GM18499 (cell line): ENCODE measurements around the gene FAM118B.
"Not testable (repeated sequence)": the region's sequence is repeated elsewhere in the genome, so short reads cannot be mapped to it uniquely, and the experiment has no call there.

Source experiments
- ATAC-seq: cut with Tn5 transposase; IDR thresholded peaks from one replicate; pipeline ENCODE4 v1.9.1; 2021; ENCODE audit warnings: moderate number of reproducible peaks; ENCODE audit not compliant: insufficient read depth, unreplicated experiment

The FAM118B gene

DNA sequence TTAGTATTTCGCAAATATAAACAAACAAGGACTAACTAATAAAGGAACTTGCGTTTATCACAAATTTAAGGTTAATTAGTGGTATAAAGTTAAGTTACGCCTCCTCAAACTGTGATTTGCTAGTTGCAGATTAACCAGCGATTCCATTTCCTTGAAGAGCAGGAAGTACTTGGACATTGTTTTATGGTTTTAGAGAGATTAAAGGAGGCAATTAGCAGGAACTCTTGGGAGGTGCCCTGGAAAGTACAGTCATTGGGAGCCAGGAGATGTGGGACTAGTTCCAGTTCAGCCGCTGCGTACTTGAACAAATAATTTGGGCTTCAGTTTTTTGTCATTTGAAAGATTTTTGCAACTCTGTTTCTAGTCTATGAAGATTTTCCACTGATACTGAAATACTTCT lies 3.3 kb downstream of the FAM118B start:
- ATAC-seq: no peak

DNA sequence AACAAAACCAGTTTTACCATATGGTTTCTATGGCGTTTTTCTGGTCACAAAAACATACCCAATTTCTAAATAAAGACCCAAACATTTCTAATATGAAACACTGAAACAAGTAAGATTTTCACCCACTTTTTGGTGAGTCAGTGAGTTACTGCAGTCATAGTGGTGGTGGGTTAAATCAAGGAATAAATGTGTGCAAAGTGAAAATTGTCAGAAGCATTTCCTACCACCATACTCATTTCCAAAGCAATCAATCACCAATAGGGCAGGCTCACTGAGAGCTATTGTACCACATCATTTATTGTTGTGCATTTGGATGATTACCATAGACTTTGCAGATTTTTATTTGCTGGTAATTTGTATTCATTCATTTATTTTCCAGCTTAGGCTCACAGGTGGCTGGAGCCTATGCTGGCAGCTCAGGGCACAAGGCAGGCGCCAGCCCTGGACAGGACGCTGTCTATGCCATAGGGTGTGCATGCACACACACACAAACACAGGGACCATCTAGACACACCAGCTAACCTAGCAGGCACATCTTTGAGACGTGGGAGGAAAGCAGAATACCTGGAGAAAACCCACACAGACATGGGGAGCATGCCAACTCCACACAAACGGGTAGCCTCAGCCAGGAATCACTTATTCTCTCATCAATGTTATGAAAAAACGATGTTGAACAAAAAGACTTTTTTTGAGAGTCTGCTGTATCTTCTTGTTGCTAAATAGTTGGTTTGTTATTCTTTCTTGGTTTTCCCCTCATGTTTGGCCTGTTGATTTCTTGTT lies 5.1 kb downstream of the FAM118B start:
- ATAC-seq: no peak

DNA sequence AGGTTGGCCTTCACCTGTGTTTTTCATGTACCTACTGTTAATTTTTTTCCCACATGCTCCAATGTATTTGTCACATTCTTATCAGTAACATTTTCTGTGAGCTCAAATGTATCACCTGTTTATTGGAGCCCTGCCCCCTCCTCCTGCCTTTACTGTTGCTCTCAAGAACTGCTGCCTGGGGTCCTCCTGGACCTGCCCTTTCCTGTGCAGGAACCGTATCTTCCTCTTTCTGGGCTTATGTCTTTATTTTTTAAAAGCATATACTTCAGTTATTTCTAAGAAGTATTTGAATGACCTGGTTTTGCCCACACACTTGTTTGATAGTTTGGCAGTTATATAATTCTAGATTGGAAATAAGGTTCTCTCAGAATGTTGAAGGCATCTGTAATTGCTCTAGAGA lies 5.9 kb downstream of the FAM118B start:
- ATAC-seq: no peak

DNA sequence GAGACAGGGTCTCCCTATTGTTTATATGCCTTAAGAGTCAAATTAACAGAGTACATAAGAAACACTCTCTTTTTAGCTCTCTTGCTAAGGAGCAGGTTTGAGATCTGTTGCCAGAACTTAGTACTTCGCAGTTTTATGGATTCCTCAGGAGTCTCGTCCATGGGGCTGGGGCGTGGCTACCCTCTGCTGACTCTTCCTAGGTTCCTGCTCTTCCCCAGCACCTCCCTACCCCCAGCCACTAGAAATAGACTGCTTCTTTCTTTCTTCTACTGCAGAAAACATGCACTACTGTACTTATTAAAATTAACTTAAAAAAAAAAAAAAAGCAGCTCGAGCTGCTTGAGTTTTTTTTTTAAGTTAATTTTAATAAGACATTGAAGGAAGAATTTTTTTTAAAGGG lies 8.0 kb downstream of the FAM118B start:
- no peak for ATAC-seq

DNA sequence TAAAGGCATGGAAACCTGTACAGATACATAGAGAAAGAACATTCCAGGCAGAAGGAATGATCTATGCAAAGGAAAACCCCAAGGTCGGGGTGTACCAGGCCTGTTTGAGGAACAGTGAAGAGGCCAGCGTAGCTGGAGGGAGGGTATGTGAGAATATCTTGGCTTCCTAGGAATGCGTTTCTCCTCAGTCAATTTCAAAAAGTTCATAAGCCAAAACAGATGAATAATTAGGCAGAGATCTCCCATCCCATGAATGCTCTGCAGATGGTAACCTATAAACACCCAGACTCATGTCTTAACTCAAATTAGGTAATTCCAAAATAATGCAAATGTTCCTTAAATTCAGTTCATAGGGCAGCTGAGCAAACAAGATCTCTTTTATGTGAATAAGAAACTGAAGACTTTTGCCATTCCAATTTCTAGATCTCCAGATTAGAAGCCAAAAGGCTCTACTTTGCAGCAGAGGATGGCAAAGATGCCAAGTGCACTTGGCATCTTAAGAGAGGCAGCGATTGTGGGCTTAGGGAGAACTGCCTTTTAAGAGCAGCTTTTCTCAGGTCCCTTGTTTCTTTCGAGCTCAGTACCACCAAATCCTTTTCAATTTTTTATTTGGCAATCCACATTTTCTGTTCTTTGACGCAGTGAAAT lies 13.2 kb downstream of the FAM118B start:
- ATAC-seq: no peak

DNA sequence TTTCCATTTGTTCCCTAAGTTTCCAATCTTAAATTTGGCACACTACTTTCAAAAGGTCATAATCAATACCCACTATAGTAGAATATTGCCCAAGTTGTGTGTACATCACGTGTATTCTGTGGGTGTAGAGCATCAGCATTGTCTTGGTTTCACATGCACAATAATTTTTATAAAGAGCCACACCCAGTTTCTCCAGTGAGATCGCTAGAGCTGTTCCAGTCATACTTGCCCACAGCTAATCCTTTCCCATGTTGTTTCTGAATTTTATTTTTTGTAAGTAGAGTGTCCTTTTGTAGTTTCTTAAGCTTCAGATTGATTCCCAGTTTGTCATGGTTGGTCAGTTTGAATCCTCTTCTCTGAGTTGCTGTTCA lies 13.7 kb downstream of the FAM118B start:
- no peak for ATAC-seq

DNA sequence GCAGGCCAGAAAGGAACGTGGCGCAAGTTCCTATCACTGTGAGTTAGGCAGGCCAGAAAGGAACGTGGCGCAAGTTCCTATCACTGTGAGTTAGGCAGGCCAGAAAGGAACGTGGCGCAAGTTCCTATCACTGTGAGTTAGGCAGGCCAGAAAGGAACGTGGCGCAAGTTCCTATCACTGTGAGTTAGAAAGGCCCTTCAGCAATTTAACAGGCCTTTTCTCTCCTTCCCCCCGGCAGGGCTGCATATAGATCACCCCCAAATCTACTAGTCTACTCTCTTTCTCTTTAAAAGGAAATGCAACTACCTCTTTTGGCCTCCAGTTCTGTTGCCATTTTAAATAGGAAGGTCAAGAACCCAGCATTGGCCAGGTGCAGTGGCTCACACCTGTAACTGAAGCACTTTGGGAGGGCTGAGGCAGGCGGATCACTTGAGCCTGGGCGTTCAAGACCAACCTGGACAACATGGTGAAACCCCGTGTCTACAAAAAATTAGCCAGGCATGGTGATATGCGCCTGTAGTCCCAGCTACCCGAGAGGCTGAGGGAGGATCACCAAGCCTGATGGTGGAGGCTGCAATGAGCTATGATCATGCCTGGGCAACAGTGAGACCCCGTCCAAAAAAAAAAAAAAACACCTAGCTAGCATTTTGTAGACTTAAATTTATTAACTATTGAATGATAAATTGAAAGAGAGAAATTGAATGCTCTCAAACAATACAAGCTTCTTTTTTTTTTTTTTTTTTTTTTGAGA lies 14.9 kb downstream of the FAM118B start:
- no peak for ATAC-seq

DNA sequence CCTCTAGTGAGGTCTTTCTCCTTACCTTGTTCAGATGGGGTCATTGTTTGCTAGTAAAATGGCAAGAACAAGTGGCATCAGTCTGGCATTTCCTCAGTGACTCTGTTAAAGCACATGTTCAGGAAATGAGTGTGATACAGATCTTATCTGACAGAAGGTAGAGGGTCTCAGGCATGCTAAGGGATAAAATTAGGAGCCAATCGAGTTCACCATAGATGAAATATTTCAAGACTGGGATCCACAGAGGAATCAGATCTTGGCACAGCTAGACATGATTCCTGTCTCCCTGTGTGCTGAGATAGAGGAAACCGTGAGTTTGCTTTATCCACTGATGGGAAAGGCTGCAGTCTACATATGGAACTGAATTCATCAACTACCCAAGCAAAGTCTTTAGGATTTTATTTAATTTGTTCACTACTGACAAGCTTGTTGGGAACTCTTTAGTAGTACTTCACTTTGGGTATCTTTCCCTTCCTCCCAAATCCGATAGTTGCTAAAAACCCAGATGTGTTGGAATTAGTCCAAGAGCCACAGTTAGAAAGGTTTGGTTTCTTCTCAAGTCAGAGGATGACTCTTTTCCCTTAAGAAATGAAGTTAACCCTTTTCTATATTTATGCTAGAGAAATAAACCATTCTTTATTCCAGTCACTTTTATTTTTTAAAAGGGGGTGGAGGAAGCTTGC lies 18.4 kb downstream of the FAM118B start:
- no peak for ATAC-seq

DNA sequence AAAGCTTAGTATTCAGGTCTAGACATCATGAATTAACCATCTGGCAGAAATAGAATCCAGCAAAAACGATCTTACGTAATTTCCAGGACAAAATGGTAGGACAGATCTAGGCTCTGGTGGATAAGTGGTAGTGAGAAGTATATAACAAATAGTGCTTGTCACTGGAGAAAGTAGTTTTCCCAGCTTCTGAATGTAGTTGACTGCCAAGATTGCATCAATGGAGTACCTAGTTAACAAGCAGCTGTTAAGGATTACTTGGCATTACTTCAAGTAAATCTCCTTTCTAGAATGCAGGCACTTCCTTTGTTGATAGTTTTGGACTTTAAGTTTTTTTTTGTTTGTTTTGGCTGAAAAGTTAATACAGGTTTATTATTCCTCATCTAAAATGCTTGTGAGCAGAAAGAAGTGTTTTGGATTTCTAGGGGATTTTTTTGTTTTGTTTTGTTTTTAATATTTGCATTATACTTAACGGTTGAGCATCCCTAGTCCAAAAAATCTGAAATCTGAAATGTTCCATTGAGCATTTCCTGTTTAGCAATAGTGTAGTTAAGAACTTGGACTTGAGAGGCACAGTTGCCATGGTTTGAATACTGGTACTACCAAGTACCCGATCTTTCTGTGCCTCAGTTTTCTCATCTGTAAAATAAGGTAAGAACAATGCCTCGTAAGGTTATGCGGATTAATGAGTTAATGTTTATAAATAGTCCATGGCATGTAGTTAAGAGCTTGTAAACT lies 20.3 kb downstream of the FAM118B start:
- ATAC-seq: no peak

DNA sequence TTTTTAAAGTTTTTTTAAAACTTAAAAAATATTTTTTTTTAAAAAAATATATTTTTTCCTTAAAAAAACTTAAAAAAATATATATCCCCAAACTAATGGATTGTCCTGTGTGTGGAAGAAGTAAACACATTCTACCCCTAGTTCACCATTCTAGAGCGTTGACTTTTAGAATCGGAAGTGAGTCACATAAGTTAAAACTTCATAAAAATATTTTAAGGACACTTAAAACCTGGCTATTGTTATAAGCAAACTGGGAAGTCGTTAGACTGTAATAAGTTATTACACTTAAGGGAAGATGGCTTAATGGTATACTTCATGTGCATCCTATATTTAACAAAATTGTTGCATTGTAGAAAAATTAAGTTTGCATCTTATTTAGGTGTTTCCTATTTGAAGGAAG lies 21.1 kb downstream of the FAM118B start:
- no peak for ATAC-seq

DNA sequence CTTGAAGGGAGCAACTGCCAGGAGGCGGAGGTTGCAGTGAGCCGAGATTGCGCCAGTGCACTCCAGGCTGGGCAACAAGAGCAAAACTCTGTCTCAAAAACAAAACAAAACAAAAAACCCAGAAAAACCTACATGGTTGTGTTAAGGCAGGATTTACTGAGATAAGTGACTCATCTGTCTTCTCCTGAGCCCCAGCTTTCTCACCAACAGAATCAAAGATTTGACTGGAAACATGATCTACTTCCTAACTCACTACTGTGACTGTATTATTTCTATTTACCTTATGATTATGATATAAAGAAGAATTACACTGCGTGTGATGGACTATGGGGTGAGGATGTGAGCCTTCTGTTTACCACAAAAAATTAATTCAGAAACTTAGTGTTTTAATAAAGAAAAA lies 21.8 kb downstream of the FAM118B start:
- ATAC-seq: no peak

DNA sequence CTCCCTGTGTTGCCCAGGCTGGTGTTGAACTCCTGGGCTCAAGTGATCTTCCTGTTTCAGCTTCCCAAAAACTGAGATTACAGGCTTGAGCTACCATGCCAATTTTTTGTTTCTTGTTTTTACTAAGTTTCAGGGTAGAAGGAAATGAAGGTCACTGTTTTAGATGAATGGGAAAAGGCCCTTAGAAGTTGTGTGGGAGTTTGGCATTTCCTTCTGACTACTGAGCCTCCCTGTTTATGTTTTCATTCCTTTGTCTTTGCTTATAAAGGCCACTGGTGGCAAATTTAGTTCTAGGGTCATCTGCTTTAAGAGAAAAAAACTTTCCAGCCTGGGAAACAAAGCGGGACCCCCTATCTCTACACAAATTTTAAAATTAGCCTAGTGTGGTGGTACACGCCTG lies 35.1 kb downstream of the FAM118B start:
- no peak for ATAC-seq

DNA sequence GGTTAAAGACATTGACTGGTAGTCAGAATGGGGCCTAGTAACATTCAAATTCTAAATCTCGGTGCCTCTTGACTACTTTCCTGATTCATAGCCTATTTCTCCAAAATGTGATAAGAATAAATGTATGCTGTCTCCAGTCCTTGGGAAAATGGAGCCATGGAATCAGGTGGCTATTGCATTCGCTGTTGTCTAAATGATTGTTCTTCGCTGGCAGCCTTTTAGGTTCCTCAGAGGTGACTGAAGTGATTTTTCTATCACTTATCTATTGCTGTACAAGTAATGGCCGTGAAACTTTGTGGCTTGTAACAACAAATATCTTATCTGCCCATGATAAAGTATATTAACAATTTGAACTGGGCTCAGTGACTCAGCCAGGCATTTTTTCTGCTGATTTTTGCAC lies 41.7 kb downstream of the FAM118B start:
- ATAC-seq: no peak

DNA sequence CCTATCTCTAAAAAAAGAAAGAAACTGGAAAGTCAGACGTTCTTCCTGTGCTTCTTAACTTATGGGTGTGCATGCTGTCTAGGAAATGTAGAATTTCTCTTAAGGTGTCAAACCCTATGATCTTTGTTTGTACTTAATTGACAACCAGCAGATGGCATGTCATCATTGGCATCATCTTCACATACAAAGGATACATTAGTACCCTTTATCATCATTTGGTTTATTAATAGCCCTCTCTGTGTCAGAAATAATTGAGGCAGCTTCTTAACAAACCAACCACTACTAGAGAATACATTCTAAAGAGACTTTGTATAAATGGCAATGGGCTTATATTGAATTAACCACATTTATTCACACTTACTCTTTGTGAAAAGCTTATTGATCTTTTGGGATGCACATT lies 43.2 kb downstream of the FAM118B start:
- ATAC-seq: no peak

DNA sequence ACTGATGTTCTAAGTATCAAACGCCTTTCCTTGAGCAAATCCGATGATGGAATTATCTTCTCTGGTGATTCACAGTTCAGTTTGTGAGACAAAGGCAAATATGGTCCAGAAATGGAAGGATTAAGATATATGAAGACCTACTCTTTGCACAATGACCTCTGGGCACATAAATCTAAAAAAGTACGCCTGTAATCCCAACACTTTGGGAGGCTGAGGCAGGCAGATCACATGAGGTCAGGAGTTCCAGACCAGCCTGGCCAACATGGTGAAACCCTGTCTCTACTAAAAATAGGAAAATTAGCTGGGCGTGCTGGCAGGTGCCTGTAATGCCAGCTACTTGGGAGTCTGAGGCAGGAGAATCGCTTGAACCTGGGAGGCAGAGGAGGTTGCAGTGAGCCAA lies 43.9 kb downstream of the FAM118B start:
- ATAC-seq: not testable (repeated sequence)

DNA sequence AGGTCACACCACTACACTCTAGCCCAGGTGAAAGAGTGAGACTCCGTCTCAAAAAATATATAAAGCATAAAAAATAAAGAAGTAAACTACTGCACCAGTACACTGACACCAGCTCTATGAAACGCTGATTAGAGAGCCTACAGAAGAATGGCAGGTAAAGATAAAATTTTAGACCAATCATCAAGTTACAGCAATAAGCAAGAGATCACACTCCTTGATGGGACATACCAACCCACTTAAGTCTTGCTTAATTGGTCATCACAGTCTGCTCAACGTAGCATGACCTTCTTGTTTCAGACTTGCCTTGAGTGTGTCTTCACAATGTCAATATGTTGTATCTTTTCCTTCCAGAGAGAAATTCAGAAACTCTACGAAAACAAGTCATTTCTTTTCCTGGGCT lies 44.6 kb downstream of the FAM118B start:
- no peak for ATAC-seq

DNA sequence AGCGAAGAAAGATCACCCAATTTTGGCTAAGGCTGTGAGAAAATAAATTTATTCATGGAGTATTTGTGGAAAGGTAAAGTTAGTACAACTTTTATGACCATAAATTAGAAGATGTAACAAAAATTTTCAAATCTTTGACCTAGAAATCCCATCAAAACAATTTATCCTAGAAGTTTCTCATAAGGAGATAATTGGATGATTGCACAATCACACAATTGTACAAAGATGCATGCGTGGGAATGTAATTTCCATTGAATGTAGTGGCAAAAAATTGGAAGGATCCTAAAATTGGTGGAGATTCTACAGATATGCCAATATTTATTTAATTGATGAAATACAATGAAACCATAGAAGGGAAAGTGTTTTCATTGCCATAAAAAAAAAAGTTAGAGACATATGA lies 45.6 kb downstream of the FAM118B start:
- no peak for ATAC-seq

DNA sequence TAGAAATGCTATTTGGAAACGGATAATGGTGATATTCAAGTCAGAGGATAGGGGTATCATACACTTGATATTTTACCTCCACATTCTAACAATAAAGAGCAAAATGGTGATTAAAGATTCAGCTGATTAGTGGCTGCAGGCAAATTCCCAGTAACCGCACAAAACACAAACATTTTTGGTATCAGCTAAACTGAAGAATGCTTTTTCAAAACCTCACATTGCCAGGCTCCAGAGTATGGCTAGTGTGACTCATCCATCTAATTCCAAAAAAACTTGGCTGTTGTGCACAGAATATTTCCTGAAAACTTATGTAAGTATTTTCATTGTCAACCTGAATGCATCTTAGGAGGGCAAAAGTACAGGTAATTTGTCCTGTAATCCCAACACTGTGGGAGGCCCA lies 46.2 kb downstream of the FAM118B start:
- ATAC-seq: no peak

DNA sequence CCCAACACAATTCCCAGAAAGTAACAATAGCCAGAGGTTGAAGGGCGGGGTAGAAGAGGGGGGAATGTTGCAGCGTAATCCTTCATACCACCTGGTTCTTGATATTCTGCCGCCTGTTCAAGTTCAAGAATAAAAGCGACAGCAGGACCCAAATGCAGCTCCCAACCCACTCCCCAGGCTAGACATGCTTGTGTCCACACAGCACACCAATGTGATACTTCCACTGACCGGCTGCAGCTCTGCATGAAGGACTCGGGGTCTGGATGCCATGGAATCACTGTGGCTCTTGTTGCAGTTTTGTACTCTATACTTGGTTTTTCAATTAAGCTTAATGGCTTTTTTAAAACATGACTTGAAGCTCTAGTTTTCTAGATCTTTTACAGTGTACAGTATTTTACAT lies 50.6 kb downstream of the FAM118B start:
- no peak for ATAC-seq

DNA sequence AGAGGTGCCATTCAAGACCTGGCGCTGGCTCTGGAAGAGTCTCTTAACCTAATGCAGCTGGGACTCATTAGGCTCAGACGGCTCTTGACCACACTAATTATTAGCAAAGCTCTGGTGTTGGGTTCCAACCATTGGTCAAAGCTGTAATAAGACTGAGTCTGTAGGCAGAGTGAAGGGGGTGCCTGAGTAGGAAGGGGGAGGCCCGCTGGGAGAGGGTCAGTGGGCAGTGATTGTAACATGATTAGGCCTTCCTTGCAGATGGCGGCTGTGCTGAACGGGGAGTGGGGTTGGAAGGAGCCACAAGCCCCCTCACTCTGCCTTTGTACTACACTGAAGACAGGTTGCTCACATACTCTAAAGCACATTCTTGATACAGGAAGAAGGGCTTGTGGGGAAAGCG lies 51.9 kb downstream of the FAM118B start:
- no peak for ATAC-seq
